CD8-positive, alpha-beta memory T cell (primary cell): ENCODE data around the gene NET1. TPM values are rescaled to one million over a fixed set of nuclear protein-coding genes. Genes with fewer than 3 reads are reported as not detected.
"Not testable (repeated sequence)": the region's sequence is repeated elsewhere in the genome, so short reads cannot be mapped to it uniquely, and the experiment has no call there.

Experiments used
- CTCF ChIA-PET: fragments of 350-600 bp; sonication (Branson Sonifier 250); formaldehyde crosslinking; loops from one replicate; lab custom pipeline; 2021; ENCODE audit warnings: antibody characterized with exemption; lab: Charles Lee
- POLR2A ChIA-PET: fragments of 350-600 bp; sonication (Branson Sonifier 250); formaldehyde crosslinking; loops from one replicate; lab custom pipeline; 2021; ENCODE audit warnings: antibody characterized with exemption; lab: Charles Lee
- DNase-seq, 5 donors: peaks; one replicate each; pipeline versions ENCODE4 v3.0.0 to v3.0.0-alpha.2; 2020 to 2022; ENCODE audit warnings: mixed read lengths in 1 of 5
- H3K27ac ChIP-seq: one replicate; pipeline ENCODE4 v1.7.0; 2013; ENCODE audit warnings: low read depth, mild to moderate bottlenecking, low read length, moderate library complexity
- H3K27me3 ChIP-seq: 2 replicates; pipeline ENCODE4 v1.7.0; 2013; ENCODE audit warnings: low read length, mild to moderate bottlenecking; ENCODE audit not compliant: insufficient read depth, poor library complexity, severe bottlenecking
- H3K36me3 ChIP-seq: 2 replicates; pipeline ENCODE4 v1.7.0; 2013; ENCODE audit warnings: mild to moderate bottlenecking, low read length, moderate library complexity; ENCODE audit not compliant: insufficient read depth
- H3K4me1 ChIP-seq: 2 replicates; pipeline ENCODE4 v1.7.0; 2013; ENCODE audit warnings: mild to moderate bottlenecking, low read length, moderate library complexity; ENCODE audit not compliant: insufficient read depth
- H3K4me3 ChIP-seq: 2 replicates; pipeline ENCODE4 v1.7.0; 2013; ENCODE audit warnings: mild to moderate bottlenecking, low read length
- H3K9me3 ChIP-seq: 2 replicates; pipeline ENCODE4 v1.7.0; 2013; ENCODE audit warnings: mild to moderate bottlenecking, low read length
- H3K27ac Mint-ChIP-seq, 8 donors: one replicate each; pipeline ENCODE4 v1.8.0; 2020 to 2021; ENCODE audit warnings: mixed read lengths in 8 of 8, mild to moderate bottlenecking in 6 of 8, inconsistent platforms in 3 of 8, moderate library complexity in 3 of 8
- H3K27me3 Mint-ChIP-seq, 2 donors: one replicate each; pipeline ENCODE4 v1.8.0; 2020 to 2021; ENCODE audit warnings: mixed read lengths in 2 of 2, mild to moderate bottlenecking in 1 of 2, moderate library complexity in 1 of 2
- H3K36me3 Mint-ChIP-seq, 3 donors: one replicate each; pipeline ENCODE4 v1.8.0; 2020 to 2021; ENCODE audit warnings: mixed read lengths in 3 of 3, inconsistent platforms in 1 of 3, mild to moderate bottlenecking in 1 of 3
- H3K4me1 Mint-ChIP-seq, 3 donors: one replicate each; pipeline ENCODE4 v1.8.0; 2020 to 2021; ENCODE audit warnings: mixed read lengths in 3 of 3, inconsistent platforms in 1 of 3, mild to moderate bottlenecking in 1 of 3
- H3K4me3 Mint-ChIP-seq, 7 donors: one replicate each; pipeline ENCODE4 v1.8.0; 2020 to 2021; ENCODE audit warnings: mixed read lengths in 7 of 7, mild to moderate bottlenecking in 6 of 7, moderate library complexity in 4 of 7, inconsistent platforms in 2 of 7
- H3K9me3 Mint-ChIP-seq, 5 donors: one replicate each; pipeline ENCODE4 v1.8.0; 2020 to 2022; ENCODE audit warnings: mixed read lengths in 5 of 5, mild to moderate bottlenecking in 3 of 5, moderate library complexity in 2 of 5, inconsistent platforms in 1 of 5
- polyA plus RNA-seq: library from polyadenylated mRNA; unstranded; fragments of 300-500 nt; fragmentation: Illumina TruSeq; gene quantifications from one replicate; pipeline ENCODE4 v1.2.3, GENCODE V29; 2021
- total RNA-seq, 2 experiments: library from RNA; stranded (reverse); gene quantifications; one replicate each; pipeline ENCODE4 v1.2.3, GENCODE V29; 2021

The NET1 gene
- total and polyA plus RNA-seq, 3 experiments from 2014 or later: 1.8 to 21.5 (median 20.4) TPM

DNA sequence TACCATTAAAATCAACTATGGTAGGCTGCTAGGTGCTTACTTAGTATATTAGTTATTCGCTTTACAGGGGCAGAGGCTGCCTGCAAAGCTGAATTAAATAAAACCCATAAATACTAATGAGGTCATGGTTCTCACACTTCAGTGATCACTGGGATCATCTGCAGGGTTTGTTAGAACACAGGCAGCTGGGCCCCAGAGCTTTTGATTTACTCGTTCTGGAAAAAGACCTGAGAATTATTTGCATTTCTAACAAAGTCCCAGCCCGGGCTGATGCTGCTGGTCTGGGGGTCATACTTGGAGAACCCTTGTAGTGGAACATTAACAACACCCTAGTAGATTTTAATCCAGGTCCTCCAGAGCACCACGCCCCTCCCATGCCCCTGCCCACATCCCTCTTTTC lies 39.0 kb upstream of the NET1 start:
- Mint-ChIP-seq H3K27me3 (peaks cover 11 to 17% of the 10 kb centered on the region in 2 donors), H3K4me1 (no peaks in the 10 kb centered on the region), H3K36me3 (no peaks in the 10 kb centered on the region), H3K9me3 (no peaks in the 10 kb centered on the region), H3K27ac (no peak overlapping the region), H3K4me3 (no peak overlapping the region)
- H3K4me1 ChIP-seq: no peaks in the 10 kb centered on the region
- ChIA-PET CTCF (no interaction called here), POLR2A (no interaction called here)
- DNase-seq: no peak
- H3K9me3 ChIP-seq: no peaks in the 10 kb centered on the region
- no peaks in the 10 kb centered on the region for H3K36me3 ChIP-seq
- no peak overlapping the region for H3K4me3 ChIP-seq
- H3K27ac ChIP-seq: no peak overlapping the region
- H3K27me3 ChIP-seq: no peaks in the 10 kb centered on the region

- Histone ChIP-seq H3K27ac (no peak overlapping the region), H3K4me1 (no peaks in the 10 kb centered on the region), H3K9me3 (no peaks in the 10 kb centered on the region), H3K27me3 (no peaks in the 10 kb centered on the region), H3K4me3 (no peak overlapping the region), H3K36me3 (no peaks in the 10 kb centered on the region)
- Mint-ChIP-seq H3K27me3 (peaks cover 11 to 18% of the 10 kb centered on the region in 2 donors), H3K4me1 (no peaks in the 10 kb centered on the region), H3K27ac (no peak overlapping the region), H3K9me3 (no peaks in the 10 kb centered on the region), H3K4me3 (no peak overlapping the region), H3K36me3 (no peaks in the 10 kb centered on the region)
- no peak for DNase-seq
- CTCF ChIA-PET: no interaction called here
- POLR2A ChIA-PET: no interaction called here
These were observed 38.3 kb upstream of the NET1 start for GRCh38 chr10:5373891-5374611.

DNA sequence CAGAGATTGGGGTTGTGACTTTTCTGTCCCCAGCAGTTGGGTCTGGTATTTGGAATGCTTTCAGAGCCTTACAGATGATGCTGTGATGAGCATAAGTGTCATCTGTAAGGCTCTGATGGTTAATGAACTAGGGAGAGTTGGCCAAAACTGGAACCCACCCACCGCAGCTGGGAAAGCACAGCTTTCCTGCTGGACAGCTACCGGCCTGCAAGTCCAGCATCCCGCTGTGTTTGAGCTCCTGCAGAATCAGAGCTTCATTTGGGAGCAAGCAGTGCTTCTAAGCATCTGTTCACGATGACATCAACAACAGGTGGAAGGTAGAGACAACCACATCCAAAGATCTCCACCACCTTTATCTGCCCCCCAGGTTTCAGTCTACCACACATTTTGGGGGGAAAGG lies 35.9 kb upstream of the NET1 start:
- H3K9me3 Mint-ChIP-seq: no peaks in the 10 kb centered on the region
- H3K4me3 Mint-ChIP-seq: no peak overlapping the region
- ChIA-PET POLR2A (no interaction called here), CTCF (no interaction called here)
- no peak for DNase-seq
- no peaks in the 10 kb centered on the region for H3K9me3 ChIP-seq
- peaks cover 0 to 5% (median 0%) of the 10 kb centered on the region in 3 donors for H3K36me3 Mint-ChIP-seq
- H3K27ac ChIP-seq: no peak overlapping the region
- no peaks in the 10 kb centered on the region for H3K4me1 Mint-ChIP-seq
- H3K4me3 ChIP-seq: no peak overlapping the region
- no peaks in the 10 kb centered on the region for H3K27me3 ChIP-seq
- no peaks in the 10 kb centered on the region for H3K36me3 ChIP-seq
- peaks cover 11 to 23% of the 10 kb centered on the region in 2 donors for H3K27me3 Mint-ChIP-seq
- no peak overlapping the region for H3K27ac Mint-ChIP-seq
- H3K4me1 ChIP-seq: no peaks in the 10 kb centered on the region

- POLR2A ChIA-PET, H3K27ac Mint-ChIP-seq, H3K27ac ChIP-seq, H3K27me3 ChIP-seq, H3K9me3 ChIP-seq, H3K36me3 ChIP-seq, H3K4me3 ChIP-seq, H3K4me1 ChIP-seq, H3K4me3 Mint-ChIP-seq, H3K36me3 Mint-ChIP-seq, H3K4me1 Mint-ChIP-seq, DNase-seq, H3K9me3 Mint-ChIP-seq: not testable (repeated sequence)
- peaks cover 9 to 26% of the 10 kb centered on the region in 2 donors for H3K27me3 Mint-ChIP-seq
- CTCF ChIA-PET: interaction anchor here (0.6 kb wide), 1 partner anchor 36 kb away, joined by 3 read pairs; no protein-coding TSS in a partner anchor
These were observed 33.2 kb upstream of the NET1 start for GRCh38 chr10:5379202-5379601.

DNA sequence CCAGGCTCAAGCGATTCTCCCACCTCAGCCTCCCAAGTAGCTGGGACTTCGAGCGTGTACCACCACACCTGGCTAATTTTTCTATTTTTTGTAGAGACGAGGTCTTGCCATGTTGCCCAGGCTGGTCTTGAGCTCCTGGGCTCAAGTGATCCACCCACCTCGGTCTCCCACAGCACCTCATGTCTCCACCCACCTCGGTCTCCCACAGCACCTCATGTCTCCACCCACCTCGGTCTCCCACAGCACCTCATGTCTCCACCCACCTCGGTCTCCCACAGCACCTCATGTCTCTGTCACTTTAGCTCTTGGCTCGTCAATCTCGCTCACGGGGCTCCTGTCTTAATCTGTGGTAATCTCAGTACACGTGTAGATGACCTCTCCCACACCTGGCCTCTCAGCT lies 32.0 kb upstream of the NET1 start:
- POLR2A ChIA-PET, H3K4me3 ChIP-seq, H3K9me3 ChIP-seq, H3K4me1 ChIP-seq, H3K9me3 Mint-ChIP-seq, H3K36me3 ChIP-seq, H3K4me3 Mint-ChIP-seq, DNase-seq, H3K27ac ChIP-seq, H3K4me1 Mint-ChIP-seq, H3K36me3 Mint-ChIP-seq, H3K27ac Mint-ChIP-seq, H3K27me3 ChIP-seq: not testable (repeated sequence)
- peaks cover 9 to 23% of the 10 kb centered on the region in 2 donors for H3K27me3 Mint-ChIP-seq
- CTCF ChIA-PET: interaction anchor here (1.6 kb wide), 1 partner anchor 531 kb away, joined by 5 read pairs; no protein-coding TSS in a partner anchor

DNA sequence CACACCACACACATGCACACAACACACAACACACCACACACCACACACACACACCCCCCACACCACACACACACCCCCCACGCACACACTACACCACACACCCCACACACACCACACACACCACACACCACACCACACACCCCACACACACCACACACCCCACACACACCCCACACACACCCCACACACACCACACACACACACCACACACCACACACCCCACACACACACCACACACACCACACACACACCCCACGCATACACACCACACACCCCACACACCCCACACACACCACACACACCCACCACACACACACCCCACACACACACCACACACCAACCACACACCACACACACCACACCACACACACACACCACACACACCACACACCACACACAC lies 31.2 kb upstream of the NET1 start:
- no peaks in the 10 kb centered on the region for H3K9me3 ChIP-seq
- Mint-ChIP-seq H3K27me3 (peaks cover 2 to 22% of the 10 kb centered on the region in 2 donors), H3K36me3 (peaks cover 0 to 5% (median 0%) of the 10 kb centered on the region in 3 donors), H3K27ac (no peak overlapping the region), H3K9me3 (no peaks in the 10 kb centered on the region), H3K4me1 (no peaks in the 10 kb centered on the region), H3K4me3 (no peak overlapping the region)
- H3K4me1 ChIP-seq: no peaks in the 10 kb centered on the region
- H3K36me3 ChIP-seq: no peaks in the 10 kb centered on the region
- DNase-seq: no peak
- POLR2A ChIA-PET: no interaction called here
- H3K27me3 ChIP-seq: no peaks in the 10 kb centered on the region
- no peak overlapping the region for H3K27ac ChIP-seq
- CTCF ChIA-PET: interaction anchor here (1.6 kb wide), 1 partner anchor 531 kb away, joined by 5 read pairs; no protein-coding TSS in a partner anchor
- no peak overlapping the region for H3K4me3 ChIP-seq

DNA sequence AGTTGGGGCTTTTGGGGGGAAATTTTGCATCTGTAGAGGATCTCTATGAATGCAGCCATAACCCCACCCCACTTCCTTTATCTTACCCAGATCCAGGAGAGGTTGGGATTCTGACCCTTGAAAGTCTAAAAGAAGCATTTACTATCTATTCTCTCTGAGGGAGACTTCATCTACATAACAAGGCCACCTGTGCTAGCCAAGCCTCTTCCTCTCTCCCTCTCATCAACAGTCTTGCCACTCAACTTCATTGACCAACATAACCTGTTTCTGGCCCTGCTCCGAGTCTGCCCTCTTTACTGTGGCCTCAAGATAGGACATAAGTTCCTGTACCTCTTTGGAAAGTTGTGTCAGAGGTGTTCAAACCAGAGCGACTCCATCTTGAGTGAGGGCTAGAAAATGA lies 27.1 kb upstream of the NET1 start:
- H3K36me3 Mint-ChIP-seq: peaks cover 0 to 10% (median 0%) of the 10 kb centered on the region in 3 donors
- peaks cover 0 to 18% (median 13%) of the 10 kb centered on the region in 5 donors for H3K9me3 Mint-ChIP-seq
- Histone ChIP-seq H3K27me3 (no peaks in the 10 kb centered on the region), H3K36me3 (no peaks in the 10 kb centered on the region), H3K4me1 (no peaks in the 10 kb centered on the region), H3K4me3 (no peak overlapping the region), H3K9me3 (no peaks in the 10 kb centered on the region), H3K27ac (no peak overlapping the region)
- peaks cover 2 to 25% of the 10 kb centered on the region in 2 donors for H3K27me3 Mint-ChIP-seq
- peak overlapping the region in 1 of 8 donors; percentile 19 for H3K27ac Mint-ChIP-seq
- no peak for DNase-seq
- POLR2A ChIA-PET: no interaction called here
- H3K4me3 Mint-ChIP-seq: no peak overlapping the region
- CTCF ChIA-PET: no interaction called here
- no peaks in the 10 kb centered on the region for H3K4me1 Mint-ChIP-seq

GRCh38 chr10:5387169-5387568 lies 25.2 kb upstream of the NET1 start:
- DNase-seq: no peak
- Mint-ChIP-seq H3K27ac (no peak overlapping the region), H3K4me3 (no peak overlapping the region), H3K36me3 (peaks cover 0 to 24% (median 0%) of the 10 kb centered on the region in 3 donors), H3K9me3 (peaks cover 13 to 38% (median 29%) of the 10 kb centered on the region in 5 donors), H3K4me1 (no peaks in the 10 kb centered on the region), H3K27me3 (peaks cover 2 to 29% of the 10 kb centered on the region in 2 donors)
- H3K27me3 ChIP-seq: no peaks in the 10 kb centered on the region
- H3K36me3 ChIP-seq: no peaks in the 10 kb centered on the region
- ChIA-PET CTCF (no interaction called here), POLR2A (no interaction called here)
- no peaks in the 10 kb centered on the region for H3K9me3 ChIP-seq
- H3K27ac ChIP-seq: no peak overlapping the region
- no peak overlapping the region for H3K4me3 ChIP-seq
- no peaks in the 10 kb centered on the region for H3K4me1 ChIP-seq
